Testis (tissue), 2 donors: ENCODE measurements around the gene OLFML3.

Experiments used
- CTCF ChIP-seq, 3 experiments: fragments of 450-650 bp in 2 of 3; fragments of 200-600 bp in 1 of 3; sonication (generic) in 1 of 3; IDR thresholded peaks; one replicate each; pipeline ENCODE4 v1.5.1; 2016 to 2019; ENCODE audit warnings: antibody characterized with exemption in 3 of 3, mild to moderate bottlenecking in 2 of 3, moderate library complexity in 1 of 3
- POLR2A ChIP-seq: fragments of 450-650 bp; IDR thresholded peaks from one replicate; pipeline ENCODE4 v1.6.1; 2017; ENCODE audit warnings: antibody characterized with exemption, mild to moderate bottlenecking, moderate library complexity

GRCh38 chr1:114026797-114027196, 47.5 kb downstream of the OLFML3 start:
- no peak for TF ChIP-seq CTCF (IDR thresholded peaks at IDR 0.05)
- no peak for TF ChIP-seq POLR2A
